Upper lobe of right lung (tissue), 1 donor: Measurements from ENCODE around the gene ZNF484. TPM values are rescaled to one million over a fixed set of nuclear protein-coding genes. Genes with fewer than 3 reads are reported as not detected.
"Not testable (repeated sequence)": the region's sequence is repeated elsewhere in the genome, so short reads cannot be mapped to it uniquely, and the experiment has no call there.

Source experiments
- ATAC-seq: fragments of 200-7000 bp; cut with Tn5 transposase; one replicate; pipeline ENCODE4 v1.9.1; 2020; ENCODE audit warnings: mild to moderate bottlenecking, moderate library complexity
- DNase-seq: peaks from one replicate; pipeline ENCODE4 v3.0.0-alpha.2; 2020
- H3K27ac ChIP-seq: fragments of 200-600 bp; one replicate; pipeline ENCODE4 v1.8.0; 2022
- H3K27me3 ChIP-seq: fragments of 200-600 bp; one replicate; pipeline ENCODE4 v1.8.0; 2022; ENCODE audit warnings: mild to moderate bottlenecking
- H3K36me3 ChIP-seq: fragments of 200-600 bp; one replicate; pipeline ENCODE4 v1.8.0; 2022
- H3K4me1 ChIP-seq: fragments of 200-600 bp; one replicate; pipeline ENCODE4 v1.8.0; 2022
- H3K4me3 ChIP-seq: fragments of 200-600 bp; one replicate; pipeline ENCODE4 v1.8.0; 2022; ENCODE audit warnings: mild to moderate bottlenecking
- H3K9me3 ChIP-seq: fragments of 200-600 bp; one replicate; pipeline ENCODE4 v1.8.0; 2022
- CTCF ChIP-seq: fragments of 200-600 bp; IDR thresholded peaks from one replicate; pipeline ENCODE4 v1.8.0; 2022; ENCODE audit warnings: antibody characterized with exemption
- intact Hi-C: fragments of 100-400 bp; cut with DNase I; formaldehyde crosslinking; loops from one replicate; pipeline ENCODE4 v1.11.0; 2022
- long read RNA-seq: library from polyadenylated mRNA; unstranded; transcript quantifications from one replicate; pipeline ENCODE4 v2.0.0, GENCODE V29; 2021
- total RNA-seq: library from RNA; stranded (reverse); fragmentation: NEBNext Ultra II Directional; extraction: Animal tissue kit (Norgen Biotek cat#: 25700); gene quantifications from one replicate; pipeline ENCODE4 v1.2.1, GENCODE V29; 2021
- donor health status: DM: no; HTN: yes; CAD: no; lungs with severe emphysema.

ZNF484 gene
- 8.8 TPM for total RNA-seq
- long read RNA-seq, partial matches to known transcripts, result 1 of 4 reads
- long read RNA-seq, other reads (novel, unspliced or antisense), result 1 of 4 reads

GRCh38 chr9:92877531-92878430 is at the start of gene ZNF484:
Gene ZNF484, minus strand, starts transcription at chr9:92878038. Its CDS starts 3,009 bp downstream, at chr9:92875029.
- peak; percentile 100 for ATAC-seq
- Histone ChIP-seq H3K4me3 (peak within 1 kb of the TSS; percentile 72), H3K4me1 (no peaks in the 10 kb centered on the region), H3K9me3 (no peaks in the 10 kb centered on the region), H3K27ac (peak within 1 kb of the TSS; percentile 83), H3K36me3 (no peaks in the 10 kb centered on the region), H3K27me3 (no peaks in the 10 kb centered on the region)
- no peak for TF ChIP-seq CTCF
- DNase-seq, result peak; percentile 98
- intact Hi-C loops, result no loop called here

GRCh38 chr9:92920437-92920836 is 42.6 kb upstream of the ZNF484 start:
- H3K4me1 ChIP-seq, result no peaks in the 10 kb centered on the region
- ATAC-seq (no peak), DNase-seq (no peak)
- H3K27ac ChIP-seq, result no peak overlapping the region
- H3K36me3 ChIP-seq, result no peaks in the 10 kb centered on the region
- H3K27me3 ChIP-seq, result no peaks in the 10 kb centered on the region
- H3K4me3 ChIP-seq, result no peak overlapping the region
- TF ChIP-seq CTCF, result no peak
- no peaks in the 10 kb centered on the region for H3K9me3 ChIP-seq
- intact Hi-C loops, result no loop called here

- intact Hi-C loops, result no loop called here
- Histone ChIP-seq H3K9me3 (no peaks in the 10 kb centered on the region), H3K27ac (no peak overlapping the region), H3K36me3 (no peaks in the 10 kb centered on the region), H3K27me3 (no peaks in the 10 kb centered on the region), H3K4me3 (no peak overlapping the region), H3K4me1 (peaks cover under 1% of the 10 kb centered on the region)
- ATAC-seq (peak; percentile 53), DNase-seq (no peak)
- no peak for TF ChIP-seq CTCF
Observed at GRCh38 chr9:92917176-92917800, 39.5 kb upstream of the ZNF484 start.

DNA sequence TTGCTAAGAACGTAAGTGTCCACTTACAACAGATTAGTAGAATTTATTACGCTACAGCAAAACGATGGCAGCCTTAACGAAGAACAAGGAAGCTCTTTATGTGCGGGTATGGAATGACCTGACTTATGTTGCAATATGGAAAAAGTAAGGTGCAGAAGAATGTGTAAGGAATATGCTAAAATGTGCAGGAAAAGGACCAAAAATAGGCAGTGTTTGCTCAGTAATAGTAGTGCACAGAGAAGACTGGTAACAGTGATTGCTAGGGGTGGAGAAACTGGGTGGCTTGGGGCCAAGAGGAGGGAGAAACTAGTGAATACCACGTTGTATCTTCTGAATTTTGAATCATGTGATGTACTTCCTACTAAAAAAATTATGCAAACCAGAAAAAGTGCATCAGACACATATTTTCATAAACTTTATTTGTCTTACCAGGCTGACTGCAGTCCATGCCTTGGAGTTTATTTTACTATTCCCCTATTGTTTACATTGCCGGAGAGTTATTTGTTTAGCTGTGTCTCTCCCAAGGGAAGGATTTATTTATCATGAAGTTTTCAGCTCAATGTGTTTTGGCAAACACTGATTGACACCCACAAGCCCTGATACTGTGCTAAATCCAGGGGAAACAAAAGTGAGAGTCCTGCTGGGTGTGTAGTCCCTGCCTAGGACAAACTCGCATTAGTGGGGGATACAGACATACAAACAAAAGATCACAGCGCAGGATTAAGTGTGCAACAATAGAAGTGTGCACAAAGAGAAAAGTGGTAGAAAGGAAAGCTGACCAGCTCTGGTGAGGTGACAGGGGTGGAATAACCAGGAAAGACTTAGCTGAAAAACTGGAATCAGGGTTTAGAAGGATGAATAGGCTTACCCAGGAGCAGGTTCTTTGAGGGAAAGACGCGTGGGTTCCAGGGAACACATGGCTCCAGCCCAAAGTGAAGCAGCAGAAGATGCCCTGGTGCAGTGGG is 34.0 kb upstream of the ZNF484 start:
- peaks cover 13% of the 10 kb centered on the region for H3K4me1 ChIP-seq
- peak; percentile 40 for ATAC-seq
- H3K36me3 ChIP-seq, result no peaks in the 10 kb centered on the region
- no peak for DNase-seq
- no peak overlapping the region for H3K4me3 ChIP-seq
- TF ChIP-seq CTCF, result no peak
- H3K27me3 ChIP-seq, result no peaks in the 10 kb centered on the region
- intact Hi-C loops, result no loop called here
- no peaks in the 10 kb centered on the region for H3K9me3 ChIP-seq
- no peak overlapping the region for H3K27ac ChIP-seq

DNA sequence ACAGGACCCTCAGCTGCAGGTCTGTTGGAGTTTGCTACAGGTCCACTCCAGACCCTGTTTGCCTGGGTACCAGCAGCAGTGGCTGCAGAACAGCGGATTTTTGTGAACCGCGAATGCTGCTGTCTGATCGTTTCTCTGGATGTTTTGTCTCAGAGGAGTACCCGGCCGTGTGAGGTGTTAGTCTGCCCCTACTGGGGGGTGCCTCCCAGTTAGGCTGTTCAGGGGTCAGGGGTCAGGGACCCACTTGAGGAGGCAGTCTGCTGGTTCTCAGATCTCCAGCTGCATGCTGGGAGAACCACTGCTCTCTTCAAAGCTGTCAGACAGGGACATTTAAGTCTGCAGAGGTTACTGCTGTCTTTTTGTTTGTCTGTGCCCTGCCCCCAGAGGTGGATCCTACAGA is 27.3 kb upstream of the ZNF484 start:
- H3K27me3 ChIP-seq, H3K36me3 ChIP-seq, H3K4me1 ChIP-seq, intact Hi-C loops, H3K9me3 ChIP-seq, DNase-seq, H3K4me3 ChIP-seq, H3K27ac ChIP-seq, ATAC-seq: not testable (repeated sequence)
